Mammary epithelial cell (primary cell): ENCODE data around the gene WDR18.

Source experiments
- CTCF ChIP-seq, 2 donors: IDR thresholded peaks in 1 of 2; conservative IDR thresholded peaks in 1 of 2; 2 replicates each; pipeline ENCODE4 v1.5.1; 2011 to 2012; ENCODE audit warnings: inconsistent platforms in 2 of 2, low read length in 2 of 2, mild to moderate bottlenecking in 2 of 2, control low read depth in 1 of 2, low read depth in 1 of 2; ENCODE audit not compliant: insufficient read depth in 1 of 2; ENCODE audit errors: extremely low read depth in 1 of 2
- EZH2 ChIP-seq: IDR thresholded peaks from 2 replicates; pipeline ENCODE4 v1.6.1; 2012; ENCODE audit warnings: low read length, inconsistent platforms, borderline replicate concordance

DNA sequence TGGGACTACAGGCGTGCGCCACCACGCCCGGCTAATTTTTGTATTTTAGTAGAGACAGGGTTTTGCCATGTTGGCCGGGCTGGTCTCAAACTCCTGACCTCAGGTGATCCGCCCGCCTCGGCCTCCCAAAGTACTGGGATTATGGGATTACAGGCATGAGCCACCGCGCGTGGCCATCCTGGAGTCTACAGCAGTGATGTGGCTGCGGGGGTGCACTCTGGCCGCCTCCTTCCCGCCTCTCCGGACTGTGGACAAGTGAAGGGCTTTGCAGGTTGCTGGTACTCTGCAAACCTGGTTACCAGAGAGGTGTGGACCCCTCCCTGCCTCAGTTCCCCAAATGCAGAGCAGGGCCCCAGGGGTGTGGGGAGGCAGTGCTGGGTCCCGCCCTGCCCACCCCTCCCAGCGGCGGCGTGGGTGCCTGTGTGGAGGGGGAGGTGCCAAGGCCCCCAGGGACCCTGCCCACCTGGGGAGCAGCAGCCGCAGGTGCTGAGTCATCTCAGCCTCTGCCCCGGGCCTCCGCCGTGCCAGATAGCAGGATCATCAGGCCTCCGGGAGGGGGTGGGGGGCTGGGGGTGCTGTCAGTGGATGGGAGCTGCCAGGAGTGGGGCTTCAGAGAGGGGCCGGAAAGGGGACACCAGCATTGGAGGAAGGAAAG lies 35.2 kb upstream of the WDR18 start:
- TF ChIP-seq CTCF (conservative IDR thresholded peaks at IDR 0.05 in 1 of 2, IDR thresholded peaks at IDR 0.05 in 1 of 2; ENCODE audit: extremely low read depth in 1 of 2, insufficient read depth in 1 of 2, low read depth in 1 of 2, low read length in 2 of 2): no peak
- no peak for TF ChIP-seq EZH2
